GM12873 (cell line): ENCODE measurements around the gene FLNB.

Experiments used
- TF ChIP-seq, protein P1 (sequence below): IDR thresholded peaks from 2 replicates; pipeline ENCODE4 v1.5.1; 2012; ENCODE audit warnings: low read depth, mild to moderate bottlenecking, moderate library complexity, low read length, control low read depth; ENCODE audit not compliant: insufficient read depth; ENCODE audit errors: missing control alignments

The FLNB gene

GRCh38 chr3:58003093-58003492 lies 5.1 kb upstream of the FLNB start:
- TF ChIP-seq, protein P1, sequence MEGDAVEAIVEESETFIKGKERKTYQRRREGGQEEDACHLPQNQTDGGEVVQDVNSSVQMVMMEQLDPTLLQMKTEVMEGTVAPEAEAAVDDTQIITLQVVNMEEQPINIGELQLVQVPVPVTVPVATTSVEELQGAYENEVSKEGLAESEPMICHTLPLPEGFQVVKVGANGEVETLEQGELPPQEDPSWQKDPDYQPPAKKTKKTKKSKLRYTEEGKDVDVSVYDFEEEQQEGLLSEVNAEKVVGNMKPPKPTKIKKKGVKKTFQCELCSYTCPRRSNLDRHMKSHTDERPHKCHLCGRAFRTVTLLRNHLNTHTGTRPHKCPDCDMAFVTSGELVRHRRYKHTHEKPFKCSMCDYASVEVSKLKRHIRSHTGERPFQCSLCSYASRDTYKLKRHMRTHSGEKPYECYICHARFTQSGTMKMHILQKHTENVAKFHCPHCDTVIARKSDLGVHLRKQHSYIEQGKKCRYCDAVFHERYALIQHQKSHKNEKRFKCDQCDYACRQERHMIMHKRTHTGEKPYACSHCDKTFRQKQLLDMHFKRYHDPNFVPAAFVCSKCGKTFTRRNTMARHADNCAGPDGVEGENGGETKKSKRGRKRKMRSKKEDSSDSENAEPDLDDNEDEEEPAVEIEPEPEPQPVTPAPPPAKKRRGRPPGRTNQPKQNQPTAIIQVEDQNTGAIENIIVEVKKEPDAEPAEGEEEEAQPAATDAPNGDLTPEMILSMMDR, result no peak

DNA sequence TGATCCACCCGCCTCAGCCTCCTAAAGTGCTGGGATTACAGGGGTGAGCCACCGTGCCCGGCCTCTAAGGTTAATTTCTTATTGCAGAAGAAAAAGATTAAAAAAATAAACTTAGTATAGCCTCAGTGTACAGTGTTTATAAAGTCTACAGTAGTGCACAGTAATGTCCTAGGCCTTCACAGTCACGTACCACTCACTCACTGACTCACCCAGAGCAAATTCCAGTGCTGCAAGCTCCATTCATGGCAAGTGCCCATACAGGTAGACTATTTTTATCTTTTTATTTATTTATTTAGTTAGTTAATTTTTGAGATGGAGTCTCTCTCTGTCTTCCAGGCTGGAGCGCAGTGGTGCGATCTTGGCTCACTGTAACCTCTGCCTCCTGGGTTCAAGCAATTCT lies 3.2 kb upstream of the FLNB start:
- TF ChIP-seq, protein P1, result no peak

GRCh38 chr3:58005669-58006068 lies 2.6 kb upstream of the FLNB start:
- TF ChIP-seq, protein P1, result no peak

- TF ChIP-seq, protein P1, result no peak
Measured at GRCh38 chr3:58006661-58007060, 1.6 kb upstream of the FLNB start.

DNA sequence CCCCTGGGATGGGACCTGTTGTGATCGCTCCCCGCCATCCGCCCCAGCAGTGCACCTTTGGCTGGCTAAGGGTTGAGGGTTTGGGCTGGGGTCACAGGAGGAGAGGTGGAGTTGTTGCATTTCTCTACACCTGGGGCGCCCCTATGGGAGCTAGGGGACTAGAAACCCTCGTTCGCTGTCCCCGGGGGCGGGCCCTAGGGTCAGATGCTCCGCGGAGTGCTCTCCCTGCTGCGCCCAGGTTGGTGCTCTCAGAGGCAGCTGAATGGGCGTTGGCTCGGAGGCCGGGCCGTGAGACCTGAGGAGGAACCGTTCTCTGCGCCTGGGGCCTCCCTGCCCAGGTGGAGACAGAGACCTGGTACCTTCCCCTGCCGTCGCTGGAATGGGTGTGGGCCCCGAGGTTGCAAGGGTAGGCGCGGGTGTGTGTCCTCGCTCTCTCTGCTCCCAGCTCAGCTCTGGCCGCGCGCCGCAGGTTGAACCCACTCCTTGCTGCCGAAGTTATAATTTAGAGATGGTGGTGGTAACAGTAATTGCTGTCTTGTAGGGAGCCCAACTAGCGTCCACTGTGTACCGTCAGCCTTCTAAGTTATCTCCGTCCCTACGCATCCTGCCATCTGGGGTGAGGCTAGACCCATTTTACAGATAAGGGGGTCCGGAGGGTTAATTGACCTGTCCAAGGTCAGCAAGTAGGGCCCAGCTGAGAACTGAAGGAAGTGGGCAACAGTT lies 965 bp downstream of the FLNB start:
- TF ChIP-seq, protein P1, result no peak

GRCh38 chr3:58009749-58010535 lies 1.7 kb downstream of the FLNB start:
- TF ChIP-seq, protein P1, result no peak

DNA sequence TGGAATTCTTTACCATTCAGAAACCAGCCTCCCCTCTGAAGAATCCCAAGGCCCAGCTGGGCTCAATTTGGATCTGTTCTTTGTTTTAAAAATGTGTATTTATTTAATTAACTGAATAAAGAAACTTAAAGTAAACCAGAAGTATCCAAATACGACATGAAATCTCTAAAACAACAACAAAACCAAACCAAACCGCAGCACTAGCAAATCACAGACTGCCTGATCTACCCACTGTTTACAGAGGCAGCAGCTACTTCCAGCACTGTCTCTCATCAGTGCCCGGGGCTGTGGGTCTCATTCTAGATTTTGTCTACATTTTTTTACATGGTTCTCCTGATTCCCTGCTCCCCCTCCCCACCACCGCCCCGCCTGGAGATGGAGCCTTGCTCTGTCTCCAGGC lies 2.3 kb downstream of the FLNB start:
- TF ChIP-seq, protein P1, result no peak
